ENCODE measurements around the gene TBRG4. TPM values are rescaled to one million over a fixed set of nuclear protein-coding genes. Genes with fewer than 3 reads are reported as not detected.

TBRG4 gene
- total RNA-seq, 1 experiment from 2014 or later = 127 TPM

DNA sequence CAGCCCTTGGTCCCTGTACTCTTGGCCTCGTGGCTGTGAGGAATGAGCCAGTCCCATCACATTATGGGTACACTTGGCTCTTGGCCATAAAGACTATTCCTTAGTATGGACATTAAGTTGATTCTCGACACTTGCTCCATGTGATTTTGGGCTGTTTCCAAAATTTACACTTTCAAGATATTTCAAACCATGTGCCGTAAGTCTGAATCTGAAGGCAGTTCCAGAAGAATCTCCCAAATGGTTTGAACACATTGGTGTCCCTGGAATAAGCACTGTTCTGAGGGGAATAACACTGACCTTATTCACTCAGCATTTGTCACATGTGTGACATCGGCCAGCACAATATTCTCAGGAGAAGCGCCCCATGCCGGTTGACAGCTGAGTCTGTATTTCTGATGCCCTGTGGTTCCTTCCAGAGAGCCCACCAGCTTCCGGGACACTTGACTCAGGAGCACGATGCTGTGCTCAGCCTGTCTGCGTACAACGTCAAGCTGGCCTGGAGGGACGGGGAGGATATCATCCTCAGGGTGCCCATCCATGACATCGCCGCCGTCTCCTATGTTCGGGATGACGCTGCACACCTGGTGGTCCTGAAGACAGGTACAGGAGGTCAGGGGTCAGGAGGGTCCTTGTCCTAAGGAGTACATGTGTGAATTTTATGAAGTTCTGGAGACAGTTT lies 47.3 kb downstream of the TBRG4 start:
- Histone ChIP-seq H3K14ac (ENCODE audit: insufficient read depth, low read length) (no peak overlapping the region), H2BK5ac (ENCODE audit: insufficient read length, low read length) (no peak overlapping the region), H2AK5ac (ENCODE audit: insufficient read length, low read length) (no peak overlapping the region), H3K79me1 (ENCODE audit: insufficient read depth, low read depth, low read length, poor library complexity, severe bottlenecking) (no peaks in the 10 kb centered on the region), H2BK20ac (ENCODE audit: low read depth, low read length, poor library complexity, severe bottlenecking) (no peak overlapping the region), H2BK120ac (ENCODE audit: low read depth, low read length, poor library complexity, severe bottlenecking) (no peak overlapping the region), H4K20me1 (ENCODE audit: control insufficient read depth, insufficient read depth, insufficient read length) (no peaks in the 10 kb centered on the region), H2BK12ac (ENCODE audit: insufficient read length, low read depth, low read length) (no peak overlapping the region), H3K23me2 (ENCODE audit: insufficient read length, low read depth, low read length, poor library complexity, severe bottlenecking) (no peaks in the 10 kb centered on the region), H4K8ac (replicated peaks; ENCODE audit: insufficient read length, low read depth, low read length) (no peak overlapping the region), H2BK15ac (ENCODE audit: low read depth, low read length) (no peak overlapping the region), H4K5ac (ENCODE audit: insufficient read length, low read depth, low read length) (no peak overlapping the region), H3K9ac (ENCODE audit: extremely low read depth, insufficient read length, low read length) (no peak overlapping the region), H3T11ph (ENCODE audit: low read length) (no peak overlapping the region), H3K4me1 (ENCODE audit: insufficient read depth, low read length) (no peaks in the 10 kb centered on the region), H3K18ac (ENCODE audit: insufficient read length, low read depth, low read length) (no peak overlapping the region), H3K27ac (ENCODE audit: insufficient read length, low read depth, low read length) (no peak overlapping the region), H3K4ac (ENCODE audit: low read depth, low read length) (no peak overlapping the region), H3K27me3 (ENCODE audit: insufficient read depth, low read length) (no peaks in the 10 kb centered on the region), H3K9me3 (ENCODE audit: control insufficient read depth, low read depth, low read length) (no peaks in the 10 kb centered on the region), H3K56ac (ENCODE audit: insufficient read length, low read depth, low read length) (no peak overlapping the region), H3K23ac (ENCODE audit: insufficient read length, low read depth, low read length) (no peak overlapping the region), H3K79me2 (ENCODE audit: insufficient read depth, low read length) (no peaks in the 10 kb centered on the region), H4K91ac (ENCODE audit: insufficient read length, low read depth, low read length) (no peak overlapping the region), H2AFZ (ENCODE audit: low read length) (no peak overlapping the region), H3K4me2 (ENCODE audit: insufficient read depth, insufficient read length, low read length) (no peak overlapping the region)
- H3K27ac Mint-ChIP-seq = no peak overlapping the region
- WGBS (ENCODE audit: extremely low coverage, insufficient read length, low lambda C conversion rate) = no CpG with 5 or more reads among the region's 16 CpGs
- H3K36me3 Mint-ChIP-seq (ENCODE audit: insufficient read depth in 1 of 3, low read depth in 3 of 3) = peaks cover 0 to 24% (median 21%) of the 10 kb centered on the region in 3 experiments; a peak in 6 of 7 replicates
- no peaks in the 10 kb centered on the region for H3K4me1 Mint-ChIP-seq
- no peak overlapping the region for H3K4me3 Mint-ChIP-seq
- H3K27me3 Mint-ChIP-seq (ENCODE audit: low read depth) = no peaks in the 10 kb centered on the region
- H3K9me3 Mint-ChIP-seq = no peaks in the 10 kb centered on the region
- no peak for DNase-seq
- TF ChIP-seq, protein P1, sequence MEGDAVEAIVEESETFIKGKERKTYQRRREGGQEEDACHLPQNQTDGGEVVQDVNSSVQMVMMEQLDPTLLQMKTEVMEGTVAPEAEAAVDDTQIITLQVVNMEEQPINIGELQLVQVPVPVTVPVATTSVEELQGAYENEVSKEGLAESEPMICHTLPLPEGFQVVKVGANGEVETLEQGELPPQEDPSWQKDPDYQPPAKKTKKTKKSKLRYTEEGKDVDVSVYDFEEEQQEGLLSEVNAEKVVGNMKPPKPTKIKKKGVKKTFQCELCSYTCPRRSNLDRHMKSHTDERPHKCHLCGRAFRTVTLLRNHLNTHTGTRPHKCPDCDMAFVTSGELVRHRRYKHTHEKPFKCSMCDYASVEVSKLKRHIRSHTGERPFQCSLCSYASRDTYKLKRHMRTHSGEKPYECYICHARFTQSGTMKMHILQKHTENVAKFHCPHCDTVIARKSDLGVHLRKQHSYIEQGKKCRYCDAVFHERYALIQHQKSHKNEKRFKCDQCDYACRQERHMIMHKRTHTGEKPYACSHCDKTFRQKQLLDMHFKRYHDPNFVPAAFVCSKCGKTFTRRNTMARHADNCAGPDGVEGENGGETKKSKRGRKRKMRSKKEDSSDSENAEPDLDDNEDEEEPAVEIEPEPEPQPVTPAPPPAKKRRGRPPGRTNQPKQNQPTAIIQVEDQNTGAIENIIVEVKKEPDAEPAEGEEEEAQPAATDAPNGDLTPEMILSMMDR (conservative IDR thresholded peaks at IDR 0.05) = no peak

Data from H9 (cell line).